SK-N-MC (cell line): Measurements from ENCODE around the gene GRAP2.
A peak's percentile ranks its signal among the peaks of the same experiment; 100 is the strongest.
"Not testable (repeated sequence)": the region's sequence is repeated elsewhere in the genome, so short reads cannot be mapped to it uniquely, and the experiment has no call there.

Experiments used
- DNase-seq: peaks from one replicate; pipeline ENCODE4 v3.0.0-alpha.2; 2011; ENCODE audit warnings: low read depth, low spot score
- H3K27ac ChIP-seq: fragments of 200-600 bp; sonication (generic); 2 replicates; pipeline ENCODE4 v1.5.1; 2016; ENCODE audit warnings: mixed run types
- H3K36me3 ChIP-seq: fragments of 200-600 bp; sonication (generic); 2 replicates; pipeline ENCODE4 v1.6.1; 2017; ENCODE audit warnings: antibody characterized with exemption, low read length, mixed read lengths; ENCODE audit not compliant: insufficient read depth
- H3K4me3 ChIP-seq: fragments of 200-600 bp; sonication (generic); 2 replicates; pipeline ENCODE4 v1.5.1; 2016
- H3K9ac ChIP-seq: fragments of 200-600 bp; sonication (generic); 2 replicates; pipeline ENCODE4 v1.8.0; 2017; ENCODE audit warnings: mixed run types, mixed read lengths; ENCODE audit not compliant: insufficient read length
- H3K9me3 ChIP-seq: fragments of 200-600 bp; sonication (generic); 2 replicates; pipeline ENCODE4 v1.6.1; 2017; ENCODE audit warnings: low read depth, mild to moderate bottlenecking, antibody characterized with exemption, low read length, moderate library complexity, mixed read lengths
- EZH2 ChIP-seq: fragments of 200-600 bp; sonication (generic); IDR thresholded peaks from one replicate; pipeline ENCODE4 v1.6.1; 2017; ENCODE audit warnings: antibody characterized with exemption
- FOXP2 ChIP-seq: optimal IDR thresholded peaks from 2 replicates; pipeline ENCODE3; 2011; ENCODE audit warnings: mild to moderate bottlenecking, moderate library complexity; ENCODE audit not compliant: insufficient read depth; ENCODE audit errors: extremely low read length, control extremely low read depth
- POLR2AphosphoS5 ChIP-seq: IDR thresholded peaks from 2 replicates; pipeline ENCODE4 v1.6.1; 2012; ENCODE audit warnings: mild to moderate bottlenecking, low read depth, low read length, borderline replicate concordance

Gene GRAP2

DNA sequence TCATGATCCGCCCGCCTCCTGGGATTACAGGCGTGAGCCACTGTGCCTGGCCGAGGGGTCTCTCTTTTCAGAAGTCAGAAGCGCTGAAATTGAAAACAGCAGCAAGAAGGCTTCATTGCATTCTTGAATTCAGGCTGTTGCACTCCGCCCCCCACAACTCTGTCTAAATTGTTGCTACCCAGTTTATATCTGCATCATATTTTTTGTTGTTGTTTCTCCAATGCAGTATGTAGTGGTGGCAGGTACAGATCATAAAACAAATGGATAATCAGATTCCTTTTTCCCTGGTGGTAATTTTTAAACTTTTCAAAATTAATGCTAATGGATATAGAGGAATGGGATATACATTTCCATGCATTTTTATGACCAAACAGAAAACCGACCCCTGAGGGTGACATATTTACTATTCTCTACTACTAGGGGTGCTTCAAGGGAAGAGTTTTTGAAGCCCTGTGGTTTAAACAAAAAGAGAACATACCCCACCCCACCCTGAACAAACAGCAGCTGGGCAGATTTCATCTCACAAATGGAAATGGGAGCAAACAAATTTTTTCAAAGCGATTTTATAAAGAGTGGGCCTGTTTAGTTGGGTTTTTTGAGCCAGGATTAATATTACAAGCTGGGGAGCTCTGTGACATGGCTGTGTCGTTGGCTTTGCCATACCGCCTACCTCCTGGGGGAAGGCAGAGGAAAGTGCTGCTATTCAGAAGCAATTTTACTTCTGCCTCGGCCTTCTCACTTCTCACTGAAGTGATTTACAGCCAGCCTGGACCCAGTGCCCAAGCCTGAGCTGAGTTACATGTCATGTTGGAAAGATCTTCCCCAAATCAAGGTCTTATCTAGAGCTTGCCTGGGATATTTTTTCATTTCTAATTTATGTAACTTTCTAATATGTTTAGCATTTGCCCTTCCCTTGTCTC lies 43.3 kb downstream of the GRAP2 start:
- no peak overlapping the region for H3K9ac ChIP-seq
- peak overlapping the region; percentile 23; the same call in 1 of the 2 replicates for H3K27ac ChIP-seq
- DNase-seq = no peak
- H3K4me3 ChIP-seq = no peak overlapping the region
- H3K9me3 ChIP-seq = no peaks in the 10 kb centered on the region
- no peak for TF ChIP-seq POLR2AphosphoS5
- TF ChIP-seq FOXP2 = no peak
- no peak for TF ChIP-seq EZH2
- no peaks in the 10 kb centered on the region for H3K36me3 ChIP-seq

DNA sequence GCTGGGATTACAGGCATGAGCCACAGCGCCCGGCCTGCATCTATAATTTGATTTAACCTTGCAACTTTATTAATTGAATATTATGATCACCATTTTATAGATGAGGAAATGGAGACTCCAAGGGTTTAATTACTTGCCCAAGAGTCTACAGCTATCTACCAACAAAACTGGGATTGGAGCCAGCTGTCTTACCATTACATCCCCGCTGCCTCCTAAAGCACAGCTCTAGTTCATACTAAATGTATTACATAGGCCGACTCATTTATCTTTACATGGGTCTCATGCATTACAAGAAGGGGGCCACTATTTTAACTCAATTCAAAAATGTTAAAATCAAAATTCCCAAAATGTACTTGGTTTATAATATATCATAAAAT lies 45.2 kb downstream of the GRAP2 start:
- H3K27ac ChIP-seq = no peak overlapping the region
- H3K9ac ChIP-seq = no peak overlapping the region
- DNase-seq = no peak
- no peaks in the 10 kb centered on the region for H3K9me3 ChIP-seq
- no peak for TF ChIP-seq EZH2
- no peak for TF ChIP-seq FOXP2
- no peak for TF ChIP-seq POLR2AphosphoS5
- no peaks in the 10 kb centered on the region for H3K36me3 ChIP-seq
- H3K4me3 ChIP-seq = no peak overlapping the region

DNA sequence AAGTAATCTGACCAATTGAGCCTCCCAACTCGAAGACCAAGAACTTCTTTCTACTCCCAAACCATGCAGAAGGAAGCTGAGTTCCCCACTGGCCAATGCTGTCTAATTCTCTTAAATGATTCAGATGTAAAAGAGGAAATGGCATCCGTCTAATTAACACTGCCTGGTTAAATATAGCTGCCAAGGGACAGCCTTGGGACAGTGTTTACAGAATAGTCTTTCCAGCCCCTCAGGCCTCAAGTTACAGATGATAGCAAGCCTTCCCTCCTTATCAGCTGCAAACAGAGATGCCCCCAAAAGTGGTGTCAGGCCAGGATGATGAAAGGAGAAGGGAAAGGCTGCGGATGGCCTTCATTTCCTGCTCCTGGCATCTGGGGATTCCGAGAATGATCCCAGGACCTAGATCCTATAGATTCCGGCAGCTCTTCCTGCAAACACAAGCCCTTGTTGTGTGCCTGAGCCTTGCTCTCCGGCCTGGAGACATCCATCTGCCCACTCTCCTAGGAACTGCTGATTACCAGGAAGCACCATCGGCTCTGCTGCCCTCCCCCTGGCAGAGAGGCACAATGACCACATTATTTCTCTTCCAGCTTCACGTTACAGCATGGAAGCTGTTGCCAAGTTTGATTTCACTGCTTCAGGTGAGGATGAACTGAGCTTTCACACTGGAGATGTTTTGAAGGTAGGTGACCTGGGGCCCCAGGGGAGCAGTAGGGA lies 45.8 kb downstream of the GRAP2 start:
- DNase-seq = no peak
- no peak overlapping the region for H3K27ac ChIP-seq
- H3K4me3 ChIP-seq = no peak overlapping the region
- H3K9me3 ChIP-seq = no peaks in the 10 kb centered on the region
- TF ChIP-seq EZH2 (no peak), POLR2AphosphoS5 (no peak), FOXP2 (no peak)
- H3K36me3 ChIP-seq = no peaks in the 10 kb centered on the region
- H3K9ac ChIP-seq = no peak overlapping the region

DNA sequence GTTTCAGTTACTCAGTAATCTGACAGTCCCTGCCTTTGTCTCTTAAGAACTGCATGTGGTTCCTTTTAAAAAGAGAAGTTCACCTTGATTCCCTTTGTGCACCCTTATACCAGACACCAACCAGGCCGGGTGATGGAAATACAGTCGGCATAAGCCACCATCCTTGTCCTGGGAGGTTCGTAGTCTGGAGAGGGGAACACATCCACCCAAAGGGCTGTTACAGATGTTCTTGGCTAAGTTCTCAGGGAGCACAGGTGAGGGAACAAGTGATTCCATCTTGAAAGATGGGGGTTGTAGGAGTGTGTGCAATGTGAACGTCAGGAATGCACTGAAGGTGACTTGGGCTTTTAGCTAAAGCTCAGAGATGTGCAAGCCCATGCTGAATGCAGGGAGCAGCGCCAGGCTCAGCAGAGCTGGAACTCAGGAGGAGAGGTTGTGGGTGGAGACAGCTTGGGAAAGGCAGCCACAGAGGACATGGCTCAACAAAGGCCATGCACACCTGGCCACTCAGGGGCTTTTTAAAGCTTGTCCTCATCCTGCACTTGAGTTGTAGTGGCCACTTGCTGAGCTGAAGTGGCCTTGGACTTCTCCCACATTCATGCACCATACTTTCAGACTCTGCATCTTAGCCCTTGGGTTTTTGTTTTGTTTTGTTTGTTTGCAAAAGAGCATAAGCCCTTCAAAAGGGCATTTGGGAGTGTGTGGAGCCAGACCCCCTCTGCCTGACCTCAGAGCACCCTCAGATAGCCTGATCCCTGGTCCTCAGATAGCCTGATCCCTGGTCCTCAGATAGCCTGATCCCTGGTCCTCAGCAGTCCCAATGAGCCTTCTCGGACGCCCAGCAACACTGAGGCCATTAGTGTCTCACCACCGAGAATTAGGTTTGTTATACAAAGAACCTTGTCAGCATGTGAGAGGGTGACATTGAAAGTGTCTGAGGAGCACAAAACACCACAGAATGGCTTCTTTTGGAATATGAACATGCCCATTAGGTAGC lies 46.6 kb downstream of the GRAP2 start:
- DNase-seq = no peak
- Histone ChIP-seq H3K9me3 (no peaks in the 10 kb centered on the region), H3K4me3 (no peak overlapping the region), H3K27ac (no peak overlapping the region), H3K36me3 (no peaks in the 10 kb centered on the region), H3K9ac (no peak overlapping the region)
- TF ChIP-seq EZH2 (no peak), POLR2AphosphoS5 (no peak), FOXP2 (no peak)

DNA sequence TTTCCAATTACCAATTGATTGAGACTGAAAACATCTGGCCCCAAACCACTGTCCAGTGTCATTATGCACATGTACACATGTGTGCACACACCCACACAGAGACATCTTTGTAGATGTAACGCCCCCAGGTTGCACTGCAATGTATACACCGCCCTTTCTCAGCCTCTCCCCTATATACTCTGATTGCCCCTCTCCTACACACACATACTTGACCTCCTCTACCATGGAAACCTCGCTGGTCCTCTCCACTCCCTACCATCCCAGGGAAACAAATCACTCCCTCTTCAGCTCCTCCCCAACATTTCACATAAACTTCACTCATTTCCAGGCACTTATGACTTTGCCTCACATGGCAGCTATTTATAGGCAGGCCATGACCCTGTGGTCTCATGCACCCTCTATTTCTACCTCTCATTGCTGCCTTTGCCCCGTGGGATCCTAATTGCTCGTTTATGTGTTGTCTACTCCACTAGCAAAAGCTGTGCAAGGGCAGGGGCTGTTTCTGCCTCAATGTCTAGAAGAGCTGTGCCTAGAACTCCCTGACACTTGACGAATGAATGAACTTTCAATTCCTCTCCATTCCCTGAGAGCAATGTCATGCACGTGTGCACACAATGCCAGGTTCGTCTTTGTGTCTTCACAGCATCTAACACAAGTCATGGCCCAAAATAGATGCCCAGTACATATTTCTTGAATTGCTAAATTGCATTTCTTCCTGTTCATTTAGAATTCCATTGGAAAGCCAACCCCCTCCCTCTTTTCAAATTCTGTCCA lies 49.3 kb downstream of the GRAP2 start:
- Histone ChIP-seq H3K27ac (no peak overlapping the region), H3K9me3 (no peaks in the 10 kb centered on the region), H3K4me3 (no peak overlapping the region), H3K9ac (no peak overlapping the region), H3K36me3 (no peaks in the 10 kb centered on the region)
- DNase-seq = no peak
- TF ChIP-seq POLR2AphosphoS5 = no peak
- no peak for TF ChIP-seq FOXP2
- TF ChIP-seq EZH2 = no peak

DNA sequence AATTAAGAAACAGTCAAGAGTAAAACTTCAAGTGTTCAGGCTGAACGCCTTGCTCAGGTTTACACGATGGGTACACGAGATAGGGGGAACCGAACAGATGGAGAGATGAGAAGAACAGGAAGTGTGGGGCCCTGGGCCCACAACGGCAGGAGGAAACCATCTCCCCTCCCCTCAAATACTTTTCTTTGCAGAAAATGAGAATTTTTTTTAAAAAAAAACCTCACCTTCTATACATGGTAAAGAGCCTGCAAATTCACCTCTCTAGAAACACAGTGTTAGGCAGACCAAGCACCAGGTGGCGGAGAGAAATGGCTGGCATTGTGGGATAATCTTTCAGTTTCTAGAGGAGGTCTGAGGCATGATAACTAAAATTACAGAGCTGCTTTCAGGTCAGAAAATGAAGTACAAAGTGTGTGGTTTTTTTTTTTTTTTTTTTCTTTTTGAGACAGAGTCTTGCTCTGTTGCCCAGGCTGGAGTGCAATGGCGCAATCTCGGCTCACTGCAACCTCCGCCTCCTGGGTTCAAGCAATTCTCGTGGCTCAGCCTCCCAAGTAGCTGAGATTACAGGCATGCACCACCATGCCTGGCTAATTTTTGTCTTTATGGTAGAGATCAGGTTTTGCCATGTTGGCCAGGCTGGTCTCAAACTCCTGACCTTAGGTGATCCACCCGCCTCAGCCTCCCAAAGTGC lies 50.9 kb downstream of the GRAP2 start:
- not testable (repeated sequence) for H3K36me3 ChIP-seq, H3K27ac ChIP-seq

DNA sequence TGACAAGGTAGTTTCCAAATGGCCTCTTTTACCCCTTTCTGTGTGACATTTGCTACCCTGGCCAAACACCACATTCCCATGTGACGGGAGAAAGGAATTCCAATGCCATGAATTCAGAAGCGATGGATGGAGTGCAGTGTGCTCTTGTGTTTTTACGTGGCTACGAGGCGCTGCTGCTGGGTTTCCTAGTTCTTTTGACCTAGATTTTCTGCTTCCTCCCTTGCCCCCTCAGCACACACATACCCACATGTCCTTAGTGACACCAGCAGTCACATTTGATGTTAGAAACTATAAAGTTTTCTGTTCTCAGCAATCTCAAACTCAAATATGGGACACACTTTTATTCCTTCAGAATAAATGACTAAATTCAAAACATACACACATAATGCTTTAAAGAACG lies 51.5 kb downstream of the GRAP2 start:
- no peak overlapping the region for H3K27ac ChIP-seq
- DNase-seq = no peak
- no peak overlapping the region for H3K9ac ChIP-seq
- no peaks in the 10 kb centered on the region for H3K9me3 ChIP-seq
- no peak for TF ChIP-seq EZH2
- no peak for TF ChIP-seq FOXP2
- TF ChIP-seq POLR2AphosphoS5 = no peak
- H3K4me3 ChIP-seq = no peak overlapping the region
- H3K36me3 ChIP-seq = no peaks in the 10 kb centered on the region

More for the DNA sequence above, 50.9 kb downstream of the GRAP2 start:
- H3K9ac ChIP-seq, H3K9me3 ChIP-seq, DNase-seq, H3K4me3 ChIP-seq: not testable (repeated sequence)
